Stomach smooth muscle (tissue), 2 donors: ENCODE results near the gene APOB.

Experiments used
- H3K27ac ChIP-seq: one replicate; pipeline ENCODE4 v1.7.0; 2013; ENCODE audit warnings: mild to moderate bottlenecking, low read length, inconsistent platforms
- H3K27me3 ChIP-seq, 2 donors: one replicate each; pipeline ENCODE4 v1.7.0; 2013; ENCODE audit warnings: low read length in 2 of 2; ENCODE audit not compliant: insufficient read depth in 2 of 2, control insufficient read depth in 1 of 2
- H3K36me3 ChIP-seq, 2 donors: one replicate each; pipeline ENCODE4 v1.7.0; 2013; ENCODE audit warnings: low read length in 2 of 2; ENCODE audit not compliant: control insufficient read depth in 2 of 2, insufficient read depth in 2 of 2
- H3K4me1 ChIP-seq: one replicate; pipeline ENCODE4 v1.7.0; 2013; ENCODE audit warnings: low read length; ENCODE audit not compliant: control insufficient read depth, insufficient read depth
- H3K4me3 ChIP-seq, 2 donors: one replicate each; pipeline ENCODE4 v1.7.0; 2013; ENCODE audit warnings: low read length in 2 of 2
- H3K9ac ChIP-seq, 2 donors: one replicate each; pipeline ENCODE4 v1.7.0; 2013; ENCODE audit warnings: low read length in 2 of 2, mild to moderate bottlenecking in 1 of 2
- H3K9me3 ChIP-seq, 2 donors: one replicate each; pipeline ENCODE4 v1.7.0; 2013; ENCODE audit warnings: low read length in 2 of 2; ENCODE audit not compliant: control insufficient read depth in 2 of 2
- donor health status: healthy.
- donor health status: Pancreatic carcinoma.

APOB gene

GRCh38 chr2:20984408-20984807, 59.5 kb downstream of the APOB start:
- no peaks in the 10 kb centered on the region for H3K36me3 ChIP-seq
- H3K27ac ChIP-seq, result no peak overlapping the region
- H3K4me3 ChIP-seq, result no peak overlapping the region
- H3K9me3 ChIP-seq, result no peaks in the 10 kb centered on the region
- no peak overlapping the region for H3K9ac ChIP-seq
- no peaks in the 10 kb centered on the region for H3K27me3 ChIP-seq
- H3K4me1 ChIP-seq, result peaks cover 27% of the 10 kb centered on the region

- Histone ChIP-seq H3K4me3 (no peak overlapping the region), H3K9me3 (no peaks in the 10 kb centered on the region), H3K27me3 (no peaks in the 10 kb centered on the region), H3K9ac (no peak overlapping the region), H3K36me3 (no peaks in the 10 kb centered on the region), H3K27ac (no peak overlapping the region), H3K4me1 (peaks cover 25% of the 10 kb centered on the region)
These were observed 60.0 kb downstream of the APOB start for GRCh38 chr2:20983844-20984243.

DNA sequence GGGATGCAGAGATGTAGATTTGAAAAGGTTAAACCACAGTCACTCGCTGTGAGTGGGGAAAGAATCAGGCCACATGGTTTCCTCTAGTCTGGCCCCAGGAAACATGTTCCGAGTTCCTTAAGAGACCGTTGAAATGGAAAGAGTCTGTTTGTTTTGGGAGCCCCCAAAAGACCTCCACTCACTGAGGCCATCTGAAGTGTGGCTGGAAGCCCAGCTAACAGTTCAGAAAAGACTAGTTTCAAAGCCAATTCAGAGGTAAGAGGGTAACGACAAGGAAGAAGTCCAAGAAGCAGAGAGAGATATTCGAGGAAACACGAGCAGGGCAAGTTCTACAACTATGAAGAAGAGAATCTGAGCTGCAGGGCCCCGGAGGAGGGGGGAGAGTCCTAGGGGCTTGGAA, 61.0 kb downstream of the APOB start:
- Histone ChIP-seq H3K9me3 (no peaks in the 10 kb centered on the region), H3K9ac (no peak overlapping the region), H3K27me3 (no peaks in the 10 kb centered on the region), H3K36me3 (no peaks in the 10 kb centered on the region), H3K4me3 (no peak overlapping the region), H3K4me1 (peaks cover 23% of the 10 kb centered on the region), H3K27ac (no peak overlapping the region)

DNA sequence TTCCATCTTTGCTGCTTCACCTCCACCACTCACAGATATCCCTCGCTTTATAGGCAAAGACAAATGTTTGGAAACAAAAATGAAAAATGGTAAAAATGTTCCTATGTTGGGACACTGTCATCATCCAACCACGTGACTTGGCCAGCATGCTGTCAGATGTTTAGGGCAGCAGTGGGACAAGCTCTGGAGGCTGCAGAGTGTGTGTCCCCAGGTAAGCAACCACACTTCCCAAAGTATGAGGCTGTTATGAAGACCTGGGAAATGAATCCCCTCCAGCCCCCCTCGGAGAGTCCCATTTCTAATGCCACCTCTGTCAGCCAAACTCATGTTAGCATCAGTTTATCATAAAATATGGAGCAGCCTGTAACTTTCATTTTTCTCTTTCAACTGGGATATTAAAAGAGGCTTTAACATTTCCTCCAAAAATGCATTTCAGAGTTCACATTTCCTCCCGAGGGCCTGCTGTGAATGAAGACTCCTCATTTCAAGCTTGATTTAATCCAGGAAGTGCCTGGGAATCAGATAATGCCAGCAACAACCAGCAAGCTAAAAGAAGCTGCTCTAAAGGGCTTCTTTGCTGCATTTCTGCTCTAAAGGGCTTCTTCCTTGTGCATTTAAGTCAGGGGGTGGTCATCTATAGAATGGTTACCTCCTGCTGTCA, 66.2 kb downstream of the APOB start:
- H3K9ac ChIP-seq, result no peak overlapping the region
- H3K27me3 ChIP-seq, result no peaks in the 10 kb centered on the region
- H3K36me3 ChIP-seq, result no peaks in the 10 kb centered on the region
- peak overlapping the region; percentile 31 for H3K27ac ChIP-seq
- H3K9me3 ChIP-seq, result no peaks in the 10 kb centered on the region
- no peak overlapping the region for H3K4me3 ChIP-seq
- H3K4me1 ChIP-seq, result peaks cover 42% of the 10 kb centered on the region

- Histone ChIP-seq H3K4me1 (peaks cover 41% of the 10 kb centered on the region), H3K9ac (no peak overlapping the region), H3K27ac (peak overlapping the region; percentile 49), H3K27me3 (no peaks in the 10 kb centered on the region), H3K36me3 (no peaks in the 10 kb centered on the region), H3K9me3 (no peaks in the 10 kb centered on the region), H3K4me3 (no peak overlapping the region)
These were observed 67.3 kb downstream of the APOB start for GRCh38 chr2:20976527-20976926.

GRCh38 chr2:20972792-20973565, 70.9 kb downstream of the APOB start:
- Histone ChIP-seq H3K4me3 (peak overlapping the region in 1 of 2 donors; percentile 15), H3K9ac (no peak overlapping the region), H3K36me3 (no peaks in the 10 kb centered on the region), H3K4me1 (peaks cover 39% of the 10 kb centered on the region), H3K27ac (peak overlapping the region; percentile 18), H3K27me3 (no peaks in the 10 kb centered on the region), H3K9me3 (no peaks in the 10 kb centered on the region)

DNA sequence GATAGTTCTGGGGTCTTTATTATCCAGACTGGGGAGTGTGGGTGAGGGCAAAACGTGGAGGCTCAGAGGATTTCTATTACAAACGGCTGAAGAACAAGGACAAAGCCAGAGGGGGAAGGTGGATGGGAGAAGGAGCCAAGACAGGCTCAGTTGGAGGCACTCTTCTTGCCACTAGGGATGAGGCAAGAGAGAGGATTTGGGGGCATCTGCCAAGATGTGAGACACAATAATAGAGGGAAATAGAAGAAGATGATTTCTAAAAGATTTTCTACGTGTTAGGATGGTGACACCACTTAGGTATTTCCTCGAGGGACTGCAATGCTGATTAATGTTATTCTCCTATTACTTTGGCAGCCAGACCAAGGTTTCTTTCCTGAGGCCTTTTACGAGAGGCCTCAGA, 71.8 kb downstream of the APOB start:
- H3K27me3 ChIP-seq, result no peaks in the 10 kb centered on the region
- no peak overlapping the region for H3K9ac ChIP-seq
- no peaks in the 10 kb centered on the region for H3K36me3 ChIP-seq
- no peaks in the 10 kb centered on the region for H3K9me3 ChIP-seq
- no peak overlapping the region for H3K4me3 ChIP-seq
- peak overlapping the region; percentile 0 for H3K27ac ChIP-seq
- peaks cover 32% of the 10 kb centered on the region for H3K4me1 ChIP-seq

DNA sequence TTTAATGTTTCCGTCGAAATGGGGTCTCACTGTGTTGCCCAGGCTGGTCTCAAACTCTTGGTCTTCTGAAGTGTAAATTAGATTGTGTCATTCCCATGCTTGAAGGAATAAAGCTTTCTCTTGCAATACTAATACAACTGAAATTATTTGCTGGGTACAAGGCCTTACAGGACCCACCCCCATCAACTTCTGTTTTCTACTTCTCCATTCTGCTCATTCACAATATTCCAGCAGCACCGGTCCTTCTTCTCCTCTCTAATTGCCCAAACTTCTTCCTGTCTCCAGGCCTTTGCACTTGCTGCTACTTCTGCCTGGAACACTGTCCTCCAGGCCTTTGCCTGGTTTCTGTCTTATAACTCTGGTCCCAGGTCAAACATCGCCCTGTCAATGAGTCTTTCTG, 73.8 kb downstream of the APOB start:
- Histone ChIP-seq H3K27me3 (peaks cover 0 to 6% of the 10 kb centered on the region in 2 donors), H3K27ac (no peak overlapping the region), H3K9me3 (no peaks in the 10 kb centered on the region), H3K4me3 (no peak overlapping the region), H3K36me3 (no peaks in the 10 kb centered on the region), H3K4me1 (peaks cover 21% of the 10 kb centered on the region), H3K9ac (no peak overlapping the region)

GRCh38 chr2:20966061-20966595, 77.7 kb downstream of the APOB start:
- Histone ChIP-seq H3K36me3 (no peaks in the 10 kb centered on the region), H3K27me3 (peaks cover 0 to 6% of the 10 kb centered on the region in 2 donors), H3K9me3 (no peaks in the 10 kb centered on the region), H3K4me3 (no peak overlapping the region), H3K27ac (no peak overlapping the region), H3K9ac (no peak overlapping the region), H3K4me1 (peaks cover 18% of the 10 kb centered on the region)

DNA sequence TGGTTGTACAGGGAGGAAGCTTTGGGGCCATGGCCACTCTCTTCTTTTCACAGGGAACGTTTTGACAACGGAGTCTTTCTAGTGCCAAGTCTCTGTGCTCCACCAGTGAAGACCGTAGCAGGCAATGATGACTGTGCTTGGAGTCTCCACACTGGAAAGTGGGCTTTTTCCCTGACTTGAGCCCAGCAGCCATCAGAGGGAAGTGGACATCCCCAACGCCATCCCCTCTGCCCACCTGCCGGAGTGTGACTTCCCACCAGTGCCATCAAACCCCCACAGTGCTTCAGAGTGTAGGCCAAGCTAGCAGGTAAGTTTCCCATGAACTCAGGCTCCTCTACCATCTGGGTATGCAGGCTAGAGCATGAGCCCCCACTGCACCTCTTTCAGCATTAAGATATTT, 78.7 kb downstream of the APOB start:
- Histone ChIP-seq H3K4me1 (peaks cover 18% of the 10 kb centered on the region), H3K27me3 (peaks cover 0 to 6% of the 10 kb centered on the region in 2 donors), H3K27ac (no peak overlapping the region), H3K36me3 (no peaks in the 10 kb centered on the region), H3K9me3 (no peaks in the 10 kb centered on the region), H3K4me3 (no peak overlapping the region), H3K9ac (no peak overlapping the region)

DNA sequence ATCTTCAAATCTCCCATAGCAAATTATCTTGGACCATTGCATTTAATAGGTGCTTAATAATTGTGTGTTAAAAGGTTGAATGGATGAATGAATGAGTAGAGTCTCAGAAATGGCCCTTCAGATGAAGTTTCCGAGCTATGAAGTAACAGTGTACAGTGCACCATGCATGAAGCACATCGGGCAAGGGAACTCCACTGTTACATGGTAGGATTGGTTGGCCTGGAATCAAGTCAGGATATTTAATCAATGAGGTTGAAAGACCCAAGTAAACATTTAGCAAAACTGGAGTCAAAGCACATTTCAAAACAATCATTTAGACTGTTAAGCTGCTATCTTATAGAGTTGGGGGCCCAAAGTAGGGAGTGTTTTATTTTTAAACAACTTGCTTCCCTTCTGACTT, 80.0 kb downstream of the APOB start:
- Histone ChIP-seq H3K36me3 (no peaks in the 10 kb centered on the region), H3K9ac (no peak overlapping the region), H3K27me3 (peaks cover 0 to 6% of the 10 kb centered on the region in 2 donors), H3K27ac (no peak overlapping the region), H3K4me1 (peaks cover 18% of the 10 kb centered on the region), H3K4me3 (no peak overlapping the region), H3K9me3 (no peaks in the 10 kb centered on the region)
